HG03108 (cell line): ENCODE results near the gene IL10RA.
A peak's percentile ranks its signal among the peaks of the same experiment; 100 is the strongest.
"Not testable (repeated sequence)": the region's sequence is repeated elsewhere in the genome, so short reads cannot be mapped to it uniquely, and the experiment has no call there.

Source experiments
- ATAC-seq: cut with Tn5 transposase; IDR thresholded peaks from one replicate; pipeline ENCODE4 v1.9.1; 2021; ENCODE audit warnings: moderate library complexity; ENCODE audit not compliant: unreplicated experiment

The IL10RA gene

GRCh38 chr11:117961896-117962295, 24.3 kb upstream of the IL10RA start:
- no peak for ATAC-seq

- no peak for ATAC-seq
These were observed 23.4 kb upstream of the IL10RA start for GRCh38 chr11:117962826-117963225.

GRCh38 chr11:117966908-117967307, 19.3 kb upstream of the IL10RA start:
- no peak for ATAC-seq

- no peak for ATAC-seq
These were observed 16.8 kb upstream of the IL10RA start for GRCh38 chr11:117969160-117969991.

- ATAC-seq = no peak
These were observed 15.7 kb upstream of the IL10RA start for GRCh38 chr11:117970400-117971024.

- ATAC-seq = no peak
These were observed 14.2 kb upstream of the IL10RA start for GRCh38 chr11:117972044-117972443.

- ATAC-seq = no peak
These were observed 13.3 kb upstream of the IL10RA start for GRCh38 chr11:117972629-117973502.

GRCh38 chr11:117973503-117973860, 12.7 kb upstream of the IL10RA start:
- no peak for ATAC-seq

GRCh38 chr11:117976445-117976844, 9.7 kb upstream of the IL10RA start:
- ATAC-seq = no peak

GRCh38 chr11:117977029-117977428, 9.2 kb upstream of the IL10RA start:
- ATAC-seq = no peak

- ATAC-seq = not testable (repeated sequence)
These were observed 8.5 kb upstream of the IL10RA start for GRCh38 chr11:117977612-117978264.

GRCh38 chr11:117978291-117978910, 7.8 kb upstream of the IL10RA start:
- not testable (repeated sequence) for ATAC-seq

GRCh38 chr11:117978991-117979390, 7.2 kb upstream of the IL10RA start:
- no peak for ATAC-seq

- peak; percentile 74 for ATAC-seq
These were observed 6.5 kb upstream of the IL10RA start for GRCh38 chr11:117979481-117980211.

GRCh38 chr11:117980280-117980679, 5.9 kb upstream of the IL10RA start:
- ATAC-seq = no peak

- ATAC-seq = no peak
These were observed 5.5 kb upstream of the IL10RA start for GRCh38 chr11:117980720-117981119.

- no peak for ATAC-seq
These were observed 3.1 kb upstream of the IL10RA start for GRCh38 chr11:117983163-117983475.

GRCh38 chr11:117984476-117984875, 1.7 kb upstream of the IL10RA start:
- no peak for ATAC-seq

- ATAC-seq = peak; percentile 22
These were observed 884 bp downstream of the IL10RA start for GRCh38 chr11:117986981-117987574.
